Measurements from ENCODE around the gene CYTH1. TPM values are rescaled to one million over a fixed set of nuclear protein-coding genes. Genes with fewer than 3 reads are reported as not detected.

The CYTH1 gene
- total RNA-seq, 1 experiment from 2014 or later, result 20.0 TPM

DNA sequence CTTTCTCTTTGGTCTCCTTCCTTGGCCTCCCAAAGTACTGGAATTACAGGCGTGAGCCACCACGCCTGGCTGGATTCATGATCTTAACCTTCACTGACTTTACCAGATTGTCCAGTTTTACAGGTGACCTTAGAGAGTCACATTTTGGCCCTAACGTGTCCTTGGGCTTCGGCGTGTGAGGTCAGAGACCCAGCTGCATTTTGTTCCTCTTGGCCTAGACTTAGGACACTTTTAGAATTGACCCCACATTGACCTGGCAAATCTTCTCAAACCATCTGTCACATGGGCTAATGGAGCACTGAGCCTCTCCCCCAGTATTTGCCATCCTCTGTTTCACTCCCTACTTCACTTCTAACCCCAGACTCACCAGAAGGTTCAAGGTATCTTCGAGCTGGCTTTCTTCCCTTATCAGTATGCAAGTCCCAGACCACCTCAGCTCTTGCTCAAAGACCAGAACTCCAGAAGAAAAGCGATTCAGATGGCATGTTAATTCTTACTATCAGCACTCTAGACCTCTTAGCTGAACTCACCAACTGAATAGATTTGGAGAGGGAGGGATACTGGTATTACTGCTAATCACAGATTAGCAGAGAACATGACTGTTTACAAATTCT, 1.7 kb upstream of the CYTH1 start:
- Mint-ChIP-seq H3K27ac (peak overlapping the region; percentile 73), H3K4me3 (no peak overlapping the region; the same call in none of the 2 replicates), H3K27me3 (ENCODE audit: low read depth) (peaks cover 3% of the 10 kb centered on the region; the same call in 1 of the 2 replicates), H3K4me1 (peaks cover 21% of the 10 kb centered on the region), H3K36me3 (peaks cover 6% of the 10 kb centered on the region; the same call in 1 of the 2 replicates), H3K9me3 (no peaks in the 10 kb centered on the region)
- ChIA-PET CTCF (interaction anchor here (0.8 to 1.0 kb wide), 2 partner anchors 26 to 188 kb away, joined by 3 read pairs; no protein-coding TSS in a partner anchor), POLR2A (no interaction called here)
- TF ChIP-seq ATF3 (CRISPR knock-in tag; conservative IDR thresholded peaks at IDR 0.05) (no peak), NFE2L1 (CRISPR knock-in tag; IDR thresholded peaks at IDR 0.05) (no peak), SP1 (CRISPR knock-in tag; conservative IDR thresholded peaks at IDR 0.05) (no peak), CDX4 (CRISPR knock-in tag; IDR thresholded peaks at IDR 0.05; ENCODE audit: borderline replicate concordance) (no peak), ZNF671 (CRISPR knock-in tag; IDR thresholded peaks at IDR 0.05) (no peak), ZNF423 (CRISPR knock-in tag; IDR thresholded peaks at IDR 0.05) (no peak), CREB1 (CRISPR knock-in tag; IDR thresholded peaks at IDR 0.05) (no peak), ZBTB21 (CRISPR knock-in tag; IDR thresholded peaks at IDR 0.05; ENCODE audit: borderline replicate concordance) (no peak), RORB (CRISPR knock-in tag; IDR thresholded peaks at IDR 0.05) (no peak), ZNF396 (CRISPR knock-in tag; IDR thresholded peaks at IDR 0.05; ENCODE audit: borderline replicate concordance) (no peak), ZNF416 (CRISPR knock-in tag; IDR thresholded peaks at IDR 0.05) (no peak), FOXK1 (CRISPR knock-in tag; IDR thresholded peaks at IDR 0.05) (no peak), E2F5 (CRISPR knock-in tag; IDR thresholded peaks at IDR 0.05) (no peak)
- TF ChIP-seq, protein P1, sequence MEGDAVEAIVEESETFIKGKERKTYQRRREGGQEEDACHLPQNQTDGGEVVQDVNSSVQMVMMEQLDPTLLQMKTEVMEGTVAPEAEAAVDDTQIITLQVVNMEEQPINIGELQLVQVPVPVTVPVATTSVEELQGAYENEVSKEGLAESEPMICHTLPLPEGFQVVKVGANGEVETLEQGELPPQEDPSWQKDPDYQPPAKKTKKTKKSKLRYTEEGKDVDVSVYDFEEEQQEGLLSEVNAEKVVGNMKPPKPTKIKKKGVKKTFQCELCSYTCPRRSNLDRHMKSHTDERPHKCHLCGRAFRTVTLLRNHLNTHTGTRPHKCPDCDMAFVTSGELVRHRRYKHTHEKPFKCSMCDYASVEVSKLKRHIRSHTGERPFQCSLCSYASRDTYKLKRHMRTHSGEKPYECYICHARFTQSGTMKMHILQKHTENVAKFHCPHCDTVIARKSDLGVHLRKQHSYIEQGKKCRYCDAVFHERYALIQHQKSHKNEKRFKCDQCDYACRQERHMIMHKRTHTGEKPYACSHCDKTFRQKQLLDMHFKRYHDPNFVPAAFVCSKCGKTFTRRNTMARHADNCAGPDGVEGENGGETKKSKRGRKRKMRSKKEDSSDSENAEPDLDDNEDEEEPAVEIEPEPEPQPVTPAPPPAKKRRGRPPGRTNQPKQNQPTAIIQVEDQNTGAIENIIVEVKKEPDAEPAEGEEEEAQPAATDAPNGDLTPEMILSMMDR (IDR thresholded peaks at IDR 0.05), result no peak
- TF ChIP-seq, protein P2, sequence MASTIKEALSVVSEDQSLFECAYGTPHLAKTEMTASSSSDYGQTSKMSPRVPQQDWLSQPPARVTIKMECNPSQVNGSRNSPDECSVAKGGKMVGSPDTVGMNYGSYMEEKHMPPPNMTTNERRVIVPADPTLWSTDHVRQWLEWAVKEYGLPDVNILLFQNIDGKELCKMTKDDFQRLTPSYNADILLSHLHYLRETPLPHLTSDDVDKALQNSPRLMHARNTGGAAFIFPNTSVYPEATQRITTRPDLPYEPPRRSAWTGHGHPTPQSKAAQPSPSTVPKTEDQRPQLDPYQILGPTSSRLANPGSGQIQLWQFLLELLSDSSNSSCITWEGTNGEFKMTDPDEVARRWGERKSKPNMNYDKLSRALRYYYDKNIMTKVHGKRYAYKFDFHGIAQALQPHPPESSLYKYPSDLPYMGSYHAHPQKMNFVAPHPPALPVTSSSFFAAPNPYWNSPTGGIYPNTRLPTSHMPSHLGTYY (CRISPR knock-in tag; IDR thresholded peaks at IDR 0.05), result no peak
- ATAC-seq, result no peak
- DNase-seq (ENCODE audit: low spot score), result no peak

DNA sequence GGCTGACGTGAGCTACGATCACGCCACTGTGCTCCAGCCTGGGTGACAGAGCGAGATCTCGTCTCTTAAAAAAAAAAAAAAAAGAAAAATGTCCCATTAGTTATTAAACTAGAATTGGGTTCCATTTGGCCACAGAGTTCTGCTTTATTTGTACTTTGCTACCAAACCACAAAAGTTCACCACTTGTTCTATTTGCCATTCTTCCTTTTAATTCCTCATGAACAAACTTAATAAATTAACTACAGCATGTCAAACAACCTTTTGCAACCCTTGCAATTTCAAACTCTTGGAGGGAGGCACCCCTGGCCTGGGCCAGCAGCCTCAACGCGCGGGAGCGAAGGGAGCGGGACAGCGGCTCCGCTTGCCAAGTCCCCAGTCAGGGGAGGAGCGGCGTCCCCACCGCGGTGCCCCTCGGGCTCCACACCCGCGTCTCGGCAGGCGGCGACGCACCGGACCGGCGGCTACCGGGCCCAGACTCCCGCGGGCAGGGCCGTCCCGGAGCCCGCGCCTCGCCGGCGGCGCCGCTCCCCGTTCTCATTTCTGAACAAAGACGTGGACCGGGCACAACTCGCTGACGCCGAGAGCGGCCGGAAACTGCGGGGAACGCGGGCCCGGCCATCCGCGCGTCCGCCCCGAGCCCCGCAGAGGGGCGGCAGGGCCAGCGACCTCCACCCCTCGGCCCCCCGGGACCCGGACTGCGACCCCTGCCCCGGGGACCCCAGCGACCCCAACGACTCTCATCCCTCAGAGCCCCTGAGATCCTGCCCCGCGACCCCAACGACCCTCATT, 775 bp downstream of the CYTH1 start:
- ChIA-PET CTCF (interaction anchor here (1.0 to 1.2 kb wide), 2 partner anchors 35 to 71 kb away, joined by 3 read pairs; no protein-coding TSS in a partner anchor), POLR2A (no interaction called here)
- DNase-seq (ENCODE audit: low spot score), result peak; percentile 59
- TF ChIP-seq, protein P3, sequence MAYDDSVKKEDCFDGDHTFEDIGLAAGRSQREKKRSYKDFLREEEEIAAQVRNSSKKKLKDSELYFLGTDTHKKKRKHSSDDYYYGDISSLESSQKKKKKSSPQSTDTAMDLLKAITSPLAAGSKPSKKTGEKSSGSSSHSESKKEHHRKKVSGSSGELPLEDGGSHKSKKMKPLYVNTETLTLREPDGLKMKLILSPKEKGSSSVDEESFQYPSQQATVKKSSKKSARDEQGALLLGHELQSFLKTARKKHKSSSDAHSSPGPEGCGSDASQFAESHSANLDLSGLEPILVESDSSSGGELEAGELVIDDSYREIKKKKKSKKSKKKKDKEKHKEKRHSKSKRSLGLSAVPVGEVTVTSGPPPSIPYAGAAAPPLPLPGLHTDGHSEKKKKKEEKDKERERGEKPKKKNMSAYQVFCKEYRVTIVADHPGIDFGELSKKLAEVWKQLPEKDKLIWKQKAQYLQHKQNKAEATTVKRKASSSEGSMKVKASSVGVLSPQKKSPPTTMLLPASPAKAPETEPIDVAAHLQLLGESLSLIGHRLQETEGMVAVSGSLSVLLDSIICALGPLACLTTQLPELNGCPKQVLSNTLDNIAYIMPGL (CRISPR knock-in tag; IDR thresholded peaks at IDR 0.05), result peak; percentile 67; the same call in 1 of the 2 replicates
- no peak for TF ChIP-seq PRRX2 (CRISPR knock-in tag; IDR thresholded peaks at IDR 0.05)
- 0 out of 2 replicates have a peak, but pooled peaks have one; percentile 1 for TF ChIP-seq HMGA2 (CRISPR knock-in tag; IDR thresholded peaks at IDR 0.05)
- peak; percentile 19 for ATAC-seq
- Mint-ChIP-seq H3K4me1 (peaks cover 19% of the 10 kb centered on the region), H3K27ac (no peak overlapping the region), H3K4me3 (peak overlapping the region; percentile 77), H3K36me3 (no peaks in the 10 kb centered on the region), H3K27me3 (ENCODE audit: low read depth) (peaks cover 3% of the 10 kb centered on the region; the same call in 1 of the 2 replicates), H3K9me3 (no peaks in the 10 kb centered on the region)

All from WTC11 (cell line).